GM12874 (cell line): ENCODE measurements around the gene CHD5.

Experiments used
- TF ChIP-seq, protein P1 (sequence below): IDR thresholded peaks from 2 replicates; pipeline ENCODE4 v1.5.1; 2011; ENCODE audit warnings: low read depth, mild to moderate bottlenecking, control low read depth, low read length, moderate library complexity; ENCODE audit not compliant: insufficient read depth

The CHD5 gene

GRCh38 chr1:6106321-6106731, 73.8 kb downstream of the CHD5 start:
- TF ChIP-seq, protein P1, sequence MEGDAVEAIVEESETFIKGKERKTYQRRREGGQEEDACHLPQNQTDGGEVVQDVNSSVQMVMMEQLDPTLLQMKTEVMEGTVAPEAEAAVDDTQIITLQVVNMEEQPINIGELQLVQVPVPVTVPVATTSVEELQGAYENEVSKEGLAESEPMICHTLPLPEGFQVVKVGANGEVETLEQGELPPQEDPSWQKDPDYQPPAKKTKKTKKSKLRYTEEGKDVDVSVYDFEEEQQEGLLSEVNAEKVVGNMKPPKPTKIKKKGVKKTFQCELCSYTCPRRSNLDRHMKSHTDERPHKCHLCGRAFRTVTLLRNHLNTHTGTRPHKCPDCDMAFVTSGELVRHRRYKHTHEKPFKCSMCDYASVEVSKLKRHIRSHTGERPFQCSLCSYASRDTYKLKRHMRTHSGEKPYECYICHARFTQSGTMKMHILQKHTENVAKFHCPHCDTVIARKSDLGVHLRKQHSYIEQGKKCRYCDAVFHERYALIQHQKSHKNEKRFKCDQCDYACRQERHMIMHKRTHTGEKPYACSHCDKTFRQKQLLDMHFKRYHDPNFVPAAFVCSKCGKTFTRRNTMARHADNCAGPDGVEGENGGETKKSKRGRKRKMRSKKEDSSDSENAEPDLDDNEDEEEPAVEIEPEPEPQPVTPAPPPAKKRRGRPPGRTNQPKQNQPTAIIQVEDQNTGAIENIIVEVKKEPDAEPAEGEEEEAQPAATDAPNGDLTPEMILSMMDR: no peak

GRCh38 chr1:6105763-6106162, 74.4 kb downstream of the CHD5 start:
- TF ChIP-seq, protein P1: no peak

DNA sequence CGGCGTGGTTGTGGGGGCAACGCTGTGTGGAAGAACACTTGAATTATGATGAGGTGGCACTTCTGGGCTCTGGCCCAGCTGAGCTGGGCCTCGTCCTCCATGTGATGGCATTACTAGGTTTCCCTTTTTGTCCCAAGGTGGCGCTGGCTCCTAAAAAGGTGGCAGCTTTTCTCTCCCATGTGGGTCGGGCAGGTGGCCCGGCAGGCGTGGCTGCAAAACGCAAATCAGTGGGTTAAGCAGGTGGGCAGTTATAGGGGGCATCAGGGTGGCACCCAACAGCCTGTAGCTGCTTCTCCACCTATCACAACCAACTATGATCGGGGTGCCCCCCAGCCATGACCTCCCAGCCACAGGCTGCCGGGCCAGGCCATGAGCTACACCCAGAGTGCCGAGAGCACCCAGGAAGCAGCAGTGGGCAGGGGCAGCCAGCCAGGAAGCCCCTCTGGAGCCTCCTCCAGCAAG, 74.9 kb downstream of the CHD5 start:
- TF ChIP-seq, protein P1: no peak

- TF ChIP-seq, protein P1: no peak
Observed at GRCh38 chr1:6104631-6105030, 75.5 kb downstream of the CHD5 start.

GRCh38 chr1:6103854-6104530, 76.1 kb downstream of the CHD5 start:
- TF ChIP-seq, protein P1: no peak

GRCh38 chr1:6103111-6103853, 76.8 kb downstream of the CHD5 start:
- TF ChIP-seq, protein P1: no peak

DNA sequence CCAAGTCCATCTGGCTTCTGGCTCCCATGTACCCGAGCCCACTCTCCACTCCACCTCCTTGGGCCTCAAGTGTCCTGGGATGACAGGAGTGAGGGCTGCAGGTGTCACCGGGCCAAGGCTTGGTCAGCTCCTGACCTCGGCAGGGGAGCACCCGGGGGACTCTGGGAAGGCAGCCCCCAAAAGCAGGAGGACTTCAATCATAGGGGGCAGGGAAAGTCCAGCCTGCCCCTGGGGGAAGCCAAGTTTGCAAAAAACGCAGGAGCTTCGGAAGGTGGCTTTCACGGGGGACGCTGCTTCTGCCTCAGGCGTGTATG, 77.6 kb downstream of the CHD5 start:
- TF ChIP-seq, protein P1: no peak
